GM19193 (cell line): ENCODE results near the gene TCEA2.

Experiments
- POLR2A ChIP-seq: IDR thresholded peaks from 4 replicates; pipeline ENCODE4 v1.6.1; 2011; ENCODE audit not compliant: insufficient read depth, insufficient read length; ENCODE audit errors: extremely low read depth

Gene TCEA2

DNA sequence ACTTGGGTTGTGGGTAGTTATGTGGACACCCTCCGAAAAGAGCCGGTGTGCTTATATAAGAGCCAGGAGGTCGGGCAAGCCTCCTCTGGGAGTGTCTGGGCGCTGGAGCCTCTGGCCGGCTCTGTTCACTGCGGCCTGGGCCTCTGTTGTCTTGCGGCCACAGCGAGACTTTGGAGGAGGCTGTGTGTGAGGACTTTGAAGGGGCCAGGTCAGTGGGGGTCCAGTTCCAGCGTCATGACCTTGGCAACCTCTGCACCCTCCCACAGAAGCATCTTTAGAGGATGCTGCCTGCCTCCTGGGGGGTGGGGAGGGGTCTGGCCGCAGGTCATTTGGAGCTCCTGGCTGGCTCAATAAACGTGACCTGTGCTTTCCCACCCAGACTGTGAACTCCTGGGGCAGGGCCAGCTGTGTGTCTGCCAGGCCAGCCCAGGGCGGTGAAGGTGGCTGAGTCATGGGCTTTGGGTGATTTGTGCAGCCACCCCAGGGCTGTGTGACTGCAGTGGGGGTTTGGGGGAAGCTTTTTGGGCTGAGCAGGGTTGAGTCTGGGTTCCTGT is 1.2 kb downstream of the TCEA2 start:
- no peak for TF ChIP-seq POLR2A

DNA sequence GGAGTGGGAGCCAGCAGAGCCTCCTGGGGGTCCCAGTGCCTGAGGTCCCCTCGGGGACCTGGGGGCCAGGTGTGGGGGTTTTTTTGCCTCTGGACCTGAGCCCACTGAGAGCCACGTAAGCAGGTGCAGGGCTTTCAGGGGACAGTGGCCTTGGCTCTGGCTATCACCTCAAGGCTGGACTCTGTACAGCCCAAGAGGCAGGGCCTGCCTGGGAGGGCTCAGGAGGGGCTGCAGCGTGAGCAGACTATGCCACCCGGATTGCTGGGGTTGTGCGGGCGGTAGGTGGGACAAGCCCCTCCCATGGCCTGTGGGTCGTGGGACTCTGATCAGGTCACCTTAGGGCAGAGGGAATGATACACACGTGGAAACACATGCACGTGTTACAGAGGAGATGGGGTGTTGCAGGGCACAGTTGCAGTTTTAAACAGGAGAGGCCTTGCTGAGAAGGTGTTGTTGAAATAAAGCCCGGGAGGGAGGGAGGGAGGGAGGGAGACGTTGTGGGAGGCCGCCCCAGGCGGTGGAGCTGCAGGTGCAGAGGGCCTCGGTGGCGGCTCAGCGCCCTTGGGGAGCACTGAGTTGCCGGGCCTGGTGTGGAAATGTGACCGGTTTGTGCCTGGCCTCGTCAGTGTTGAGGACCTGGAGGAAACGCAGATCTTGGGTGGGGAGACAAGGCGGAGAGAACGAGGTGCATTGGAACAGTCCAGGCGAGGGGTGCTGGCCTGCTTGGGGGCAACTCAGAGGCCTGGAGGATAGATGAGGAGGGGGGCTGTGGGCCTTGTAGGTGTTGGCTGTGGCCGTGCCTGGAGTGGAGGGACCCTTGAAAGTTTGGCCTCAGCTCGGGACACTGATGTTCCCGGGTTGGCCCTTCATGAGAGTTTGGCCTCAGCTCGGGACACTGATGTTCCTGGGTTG is 2.3 kb downstream of the TCEA2 start:
- TF ChIP-seq POLR2A, result peak; percentile 0

- peak; percentile 19 for TF ChIP-seq POLR2A
Observed at GRCh38 chr20:64065974-64066343, 3.0 kb downstream of the TCEA2 start.

- no peak for TF ChIP-seq POLR2A
Observed at GRCh38 chr20:64067005-64067632, 4.1 kb downstream of the TCEA2 start.

- no peak for TF ChIP-seq POLR2A
Observed at GRCh38 chr20:64067733-64068307, 4.8 kb downstream of the TCEA2 start.

- TF ChIP-seq POLR2A, result peak; percentile 5
Observed at GRCh38 chr20:64068386-64069208, 5.6 kb downstream of the TCEA2 start.

- peak; percentile 1 for TF ChIP-seq POLR2A
Observed at GRCh38 chr20:64069209-64069613, 6.2 kb downstream of the TCEA2 start.

DNA sequence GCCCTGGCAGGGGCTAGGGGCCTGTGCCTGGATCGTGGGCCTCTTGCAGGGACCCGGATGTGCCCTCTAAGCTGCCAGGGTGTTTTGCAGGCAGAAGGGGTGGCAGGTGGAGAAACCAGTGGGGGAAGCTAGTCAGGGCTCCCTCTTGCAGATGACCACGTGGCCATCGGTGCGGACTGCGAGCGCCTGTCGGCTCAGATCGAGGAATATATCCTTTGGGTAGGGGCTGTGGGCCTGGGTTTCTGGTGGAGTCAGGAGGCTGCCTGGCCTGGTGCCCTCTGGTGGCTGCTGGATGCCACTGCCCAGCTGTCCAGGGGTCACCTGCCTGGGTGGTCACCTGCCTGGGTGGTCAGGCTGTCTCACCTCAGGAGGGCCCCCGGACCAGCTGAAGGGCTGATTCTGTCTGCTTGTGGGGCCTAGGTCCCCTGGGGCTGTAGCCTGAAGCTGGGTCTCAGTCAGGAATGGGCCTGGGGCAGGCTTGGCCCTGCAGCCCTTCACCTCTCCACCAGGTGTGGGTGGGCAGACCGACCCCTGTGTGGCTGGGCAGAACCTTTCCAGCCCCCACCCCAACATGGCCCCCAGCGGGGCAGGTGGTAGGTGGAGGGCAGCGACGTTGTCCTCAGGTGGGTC is 6.7 kb downstream of the TCEA2 start:
- peak; percentile 5 for TF ChIP-seq POLR2A

GRCh38 chr20:64070244-64070993 is 7.4 kb downstream of the TCEA2 start:
- no peak for TF ChIP-seq POLR2A

DNA sequence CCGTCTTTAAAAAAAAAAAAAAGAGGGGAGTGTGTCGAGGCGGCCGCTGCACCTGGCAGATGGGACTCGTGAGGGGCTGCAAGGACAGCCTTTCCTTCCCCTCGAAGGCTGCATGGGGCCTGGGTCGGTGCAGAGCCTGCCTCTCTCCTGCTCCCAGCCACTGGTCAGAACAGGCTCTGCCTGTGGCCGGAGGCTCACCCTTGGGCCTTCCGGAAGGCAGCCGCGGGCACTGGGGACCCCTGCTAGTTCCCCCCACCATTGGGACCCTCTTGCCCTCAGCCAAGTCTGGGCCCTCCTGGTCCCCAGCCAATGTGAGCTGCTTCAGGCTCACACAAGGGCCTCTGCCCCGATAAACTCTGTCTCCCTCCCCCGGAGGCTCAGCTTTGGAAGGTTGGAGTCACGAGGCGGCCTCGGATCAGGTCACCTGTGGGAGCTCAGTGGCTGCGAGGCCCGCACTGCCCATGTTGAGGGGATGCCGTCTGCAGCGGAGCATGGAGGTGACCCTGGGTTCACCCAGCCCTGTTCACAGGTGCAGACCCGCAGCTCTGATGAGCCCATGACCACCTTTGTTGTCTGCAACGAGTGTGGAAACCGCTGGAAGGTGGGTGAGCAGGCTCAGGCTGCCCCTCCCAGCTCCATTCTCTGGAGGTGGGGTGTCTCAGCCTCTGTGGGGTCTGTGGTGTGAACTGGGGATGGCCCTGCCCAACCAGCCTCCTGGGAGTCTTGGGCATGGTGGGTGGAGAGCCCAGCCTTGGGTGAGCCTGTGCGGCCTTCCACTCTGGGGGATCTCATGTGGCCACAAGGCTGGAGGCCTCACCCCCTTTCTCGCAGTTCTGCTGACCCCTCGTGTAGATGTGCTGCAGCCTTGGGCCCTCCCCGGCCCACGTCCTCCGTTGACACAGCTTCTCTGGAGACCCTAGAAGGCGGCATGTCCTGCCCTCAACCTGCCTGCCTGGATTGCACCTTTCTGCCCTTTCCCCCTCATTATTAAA is 8.6 kb downstream of the TCEA2 start:
- peak; percentile 30 for TF ChIP-seq POLR2A

- TF ChIP-seq POLR2A, result no peak
Observed at GRCh38 chr20:64072498-64073063, 9.6 kb downstream of the TCEA2 start.
